OCI-LY7 (cell line): Measurements from ENCODE around the gene SATB2. TPM values are rescaled to one million over a fixed set of nuclear protein-coding genes. Genes with fewer than 3 reads are reported as not detected.

Source experiments
- BruUV-seq: library from RNA; stranded (reverse); fragments of 400-500 nt; replicated peaks from 2 replicates; lab custom pipeline; 2021; lab: Mats Ljungman, UMichigan
- CTCF ChIA-PET: fragments of 300-600 bp; sonication (Branson Sonifier 250); formaldehyde crosslinking; loops from one replicate; lab custom pipeline; 2022; ENCODE audit warnings: antibody characterized with exemption; ENCODE audit not compliant: unreplicated experiment; lab: Charles Lee
- POLR2A ChIA-PET: fragments of 300-600 bp; sonication (Branson Sonifier 250); formaldehyde crosslinking; loops from one replicate; lab custom pipeline; 2022; ENCODE audit warnings: antibody characterized with exemption; lab: Charles Lee
- DNase-seq: peaks from one replicate; pipeline ENCODE4 v3.0.0-alpha.2; 2015; ENCODE audit warnings: low spot score
- H2AFZ ChIP-seq: fragments of 200-600 bp; sonication (generic), shearing (Covaris generic); 2 replicates; pipeline ENCODE4 v1.6.1; 2014; ENCODE audit warnings: mild to moderate bottlenecking, antibody characterized with exemption, low read length, moderate library complexity
- H3K27ac ChIP-seq: fragments of 200-600 bp; sonication (generic); 2 replicates; pipeline ENCODE4 v1.5.1; 2014; ENCODE audit warnings: mixed run types, low read depth, mild to moderate bottlenecking, moderate library complexity, low read length, inconsistent platforms; ENCODE audit not compliant: poor library complexity, severe bottlenecking
- H3K36me3 ChIP-seq: fragments of 200-600 bp; sonication (generic); 2 replicates; pipeline ENCODE4 v1.6.1; 2014; ENCODE audit warnings: mild to moderate bottlenecking, antibody characterized with exemption, low read length, moderate library complexity, mixed read lengths; ENCODE audit not compliant: insufficient read depth
- H3K4me1 ChIP-seq: fragments of 200-600 bp; sonication (generic); 2 replicates; pipeline ENCODE4 v1.5.1; 2014; ENCODE audit warnings: mild to moderate bottlenecking, low read length; ENCODE audit not compliant: insufficient read depth, poor library complexity, severe bottlenecking
- H3K4me2 ChIP-seq: fragments of 200-600 bp; sonication (generic); 2 replicates; pipeline ENCODE4 v1.6.1; 2014; ENCODE audit warnings: mild to moderate bottlenecking, low read length
- H3K4me3 ChIP-seq: fragments of 200-600 bp; sonication (generic); 2 replicates; pipeline ENCODE4 v1.5.1; 2014; ENCODE audit warnings: mild to moderate bottlenecking, low read depth, low read length; ENCODE audit not compliant: poor library complexity, severe bottlenecking
- H3K79me2 ChIP-seq: fragments of 200-600 bp; sonication (generic); 2 replicates; pipeline ENCODE4 v1.6.1; 2016; ENCODE audit warnings: low read depth, mild to moderate bottlenecking, low read length, moderate library complexity, mixed read lengths; ENCODE audit not compliant: insufficient read depth
- H3K9me2 ChIP-seq: fragments of 200-600 bp; sonication (generic); 2 replicates; pipeline ENCODE4 v1.6.1; 2016; ENCODE audit warnings: mild to moderate bottlenecking, low read length, mixed read lengths; ENCODE audit not compliant: insufficient read depth
- H3K9me3 ChIP-seq: fragments of 200-600 bp; sonication (generic); 2 replicates; pipeline ENCODE4 v1.6.1; 2014; ENCODE audit warnings: mild to moderate bottlenecking, mixed run types, low read length, mixed read lengths
- H4K20me1 ChIP-seq: fragments of 200-600 bp; sonication (generic); 2 replicates; pipeline ENCODE4 v1.6.1; 2014; ENCODE audit warnings: mild to moderate bottlenecking, antibody characterized with exemption, low read length, moderate library complexity, mixed read lengths; ENCODE audit not compliant: insufficient read depth
- EZH2phosphoT487 ChIP-seq: fragments of 200-600 bp; sonication (generic); IDR thresholded peaks from 2 replicates; pipeline ENCODE4 v1.6.1; 2018; ENCODE audit warnings: low read depth, borderline replicate concordance, mild to moderate bottlenecking, mixed run types, antibody characterized with exemption, low read length, moderate library complexity, mixed read lengths
- intact Hi-C: fragments of 100-400 bp; cut with micrococcal nuclease; formaldehyde crosslinking; loops from one replicate; pipeline ENCODE4 v1.10.0; 2022; ENCODE audit not compliant: unreplicated experiment
- total RNA-seq, 2 experiments: library from RNA; depleted of rRNA in 1 of 2; stranded (reverse); fragments of >200 nt in 1 of 2; shearing (Covaris generic) in 1 of 2; gene quantifications; 2 replicates each; pipeline ENCODE4 v1.2.3, GENCODE V29; 2014 to 2022
- TF ChIP-seq, protein P1 (sequence below): fragments of 200-600 bp; sonication (generic); conservative IDR thresholded peaks from 2 replicates; pipeline ENCODE4 v1.5.1; 2014; ENCODE audit warnings: mild to moderate bottlenecking, antibody characterized with exemption, low read length, moderate library complexity, mixed read lengths

The SATB2 gene
- total RNA-seq, 2 experiments from 2014 or later = 15.9 to 30.7 TPM

- no peak overlapping the region for H3K4me2 ChIP-seq
- TF ChIP-seq, protein P1, sequence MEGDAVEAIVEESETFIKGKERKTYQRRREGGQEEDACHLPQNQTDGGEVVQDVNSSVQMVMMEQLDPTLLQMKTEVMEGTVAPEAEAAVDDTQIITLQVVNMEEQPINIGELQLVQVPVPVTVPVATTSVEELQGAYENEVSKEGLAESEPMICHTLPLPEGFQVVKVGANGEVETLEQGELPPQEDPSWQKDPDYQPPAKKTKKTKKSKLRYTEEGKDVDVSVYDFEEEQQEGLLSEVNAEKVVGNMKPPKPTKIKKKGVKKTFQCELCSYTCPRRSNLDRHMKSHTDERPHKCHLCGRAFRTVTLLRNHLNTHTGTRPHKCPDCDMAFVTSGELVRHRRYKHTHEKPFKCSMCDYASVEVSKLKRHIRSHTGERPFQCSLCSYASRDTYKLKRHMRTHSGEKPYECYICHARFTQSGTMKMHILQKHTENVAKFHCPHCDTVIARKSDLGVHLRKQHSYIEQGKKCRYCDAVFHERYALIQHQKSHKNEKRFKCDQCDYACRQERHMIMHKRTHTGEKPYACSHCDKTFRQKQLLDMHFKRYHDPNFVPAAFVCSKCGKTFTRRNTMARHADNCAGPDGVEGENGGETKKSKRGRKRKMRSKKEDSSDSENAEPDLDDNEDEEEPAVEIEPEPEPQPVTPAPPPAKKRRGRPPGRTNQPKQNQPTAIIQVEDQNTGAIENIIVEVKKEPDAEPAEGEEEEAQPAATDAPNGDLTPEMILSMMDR = peak; percentile 80
- TF ChIP-seq EZH2phosphoT487 = no peak
- intact Hi-C loops = no loop called here
- H3K36me3 ChIP-seq = no peaks in the 10 kb centered on the region
- H2AFZ ChIP-seq = peak overlapping the region; percentile 39; the same call in 1 of the 2 replicates
- no peaks in the 10 kb centered on the region for H3K9me2 ChIP-seq
- DNase-seq = peak; percentile 42
- H4K20me1 ChIP-seq = no peaks in the 10 kb centered on the region
- no peak overlapping the region for H3K27ac ChIP-seq
- H3K79me2 ChIP-seq = no peaks in the 10 kb centered on the region
- no peaks in the 10 kb centered on the region for H3K4me1 ChIP-seq
- no TSS peak for BruUV-seq
- ChIA-PET CTCF (no interaction called here), POLR2A (no interaction called here)
- no peaks in the 10 kb centered on the region for H3K9me3 ChIP-seq
- H3K4me3 ChIP-seq = no peak overlapping the region
Measured at GRCh38 chr2:199471443-199472057, 13.8 kb upstream of the SATB2 start.

GRCh38 chr2:199470672-199471442, 13.1 kb upstream of the SATB2 start:
- no peak overlapping the region for H3K4me3 ChIP-seq
- no peaks in the 10 kb centered on the region for H4K20me1 ChIP-seq
- H3K9me3 ChIP-seq = no peaks in the 10 kb centered on the region
- ChIA-PET POLR2A (interaction anchor here (0.6 kb wide), 1 partner anchor 679 kb away, joined by 4 read pairs; no protein-coding TSS in a partner anchor), CTCF (no interaction called here)
- H3K4me1 ChIP-seq = no peaks in the 10 kb centered on the region
- no TSS peak for BruUV-seq
- H3K4me2 ChIP-seq = no peak overlapping the region
- TF ChIP-seq EZH2phosphoT487 = no peak
- TF ChIP-seq, protein P1 = no peak
- H3K79me2 ChIP-seq = no peaks in the 10 kb centered on the region
- no peak for DNase-seq
- no peak overlapping the region for H2AFZ ChIP-seq
- no peaks in the 10 kb centered on the region for H3K36me3 ChIP-seq
- no peak overlapping the region for H3K27ac ChIP-seq
- intact Hi-C loops = no loop called here
- no peaks in the 10 kb centered on the region for H3K9me2 ChIP-seq

- CTCF ChIA-PET = no interaction called here
- H3K79me2 ChIP-seq = no peaks in the 10 kb centered on the region
- POLR2A ChIA-PET = interaction anchor here (0.6 kb wide), 1 partner anchor 680 kb away, joined by 4 read pairs; no protein-coding TSS in a partner anchor
- no peaks in the 10 kb centered on the region for H3K4me1 ChIP-seq
- BruUV-seq = no TSS peak
- DNase-seq = no peak
- H3K9me2 ChIP-seq = no peaks in the 10 kb centered on the region
- H2AFZ ChIP-seq = no peak overlapping the region
- TF ChIP-seq, protein P1 = no peak
- no peak for TF ChIP-seq EZH2phosphoT487
- H3K4me3 ChIP-seq = no peak overlapping the region
- no peaks in the 10 kb centered on the region for H4K20me1 ChIP-seq
- H3K27ac ChIP-seq = no peak overlapping the region
- H3K36me3 ChIP-seq = no peaks in the 10 kb centered on the region
- intact Hi-C loops = no loop called here
- no peak overlapping the region for H3K4me2 ChIP-seq
- no peaks in the 10 kb centered on the region for H3K9me3 ChIP-seq
Measured at GRCh38 chr2:199470361-199470671, 12.6 kb upstream of the SATB2 start.
